Suprapubic skin (tissue), 4 donors: Measurements from ENCODE around the gene KLHL25. TPM values are rescaled to one million over a fixed set of nuclear protein-coding genes. Genes with fewer than 3 reads are reported as not detected.

Source experiments
- DNase-seq, 2 donors: peaks; one replicate each; pipeline ENCODE4 v3.0.0-alpha.2; 2019; ENCODE audit warnings: low spot score in 2 of 2
- H3K27ac ChIP-seq: fragments of 200-600 bp; sonication (generic); one replicate; pipeline ENCODE4 v1.5.1; 2019
- H3K27me3 ChIP-seq: fragments of 200-600 bp; sonication (generic); one replicate; pipeline ENCODE4 v1.5.1; 2019
- H3K36me3 ChIP-seq: fragments of 200-600 bp; sonication (generic); one replicate; pipeline ENCODE4 v1.5.1; 2019
- H3K4me1 ChIP-seq: fragments of 200-600 bp; sonication (generic); one replicate; pipeline ENCODE4 v1.5.1; 2019
- H3K4me3 ChIP-seq: fragments of 200-600 bp; sonication (generic); one replicate; pipeline ENCODE4 v1.5.1; 2019; ENCODE audit warnings: mild to moderate bottlenecking
- H3K9me3 ChIP-seq: fragments of 200-600 bp; sonication (generic); one replicate; pipeline ENCODE4 v1.5.1; 2019
- EP300 ChIP-seq: sonication (generic); formaldehyde crosslinking; IDR thresholded peaks from one replicate; pipeline ENCODE4 v1.6.1; 2017; ENCODE audit warnings: antibody characterized with exemption
- POLR2A ChIP-seq, 2 donors: fragments of 450-650 bp; IDR thresholded peaks; one replicate each; pipeline ENCODE4 v1.6.1; 2017; ENCODE audit warnings: antibody characterized with exemption in 2 of 2, mild to moderate bottlenecking in 2 of 2, moderate library complexity in 2 of 2
- POLR2AphosphoS5 ChIP-seq, 3 donors: sonication (generic); formaldehyde crosslinking; IDR thresholded peaks; one replicate each; pipeline ENCODE4 v1.6.1; 2017; ENCODE audit warnings: antibody characterized with exemption in 3 of 3
- WGBS: methylation state at CpG from one replicate; pipeline ENCODE4 v1.1.5; 2018; 5-methylcytosine and 5-hydroxymethylcytosine counted together
- total RNA-seq, 4 donors: library from RNA; depleted of rRNA; stranded (reverse); fragments of >200 nt; gene quantifications; one replicate each; pipeline ENCODE4 v1.1.0, GENCODE V29; 2016
- TF ChIP-seq, protein P1 (sequence below), 2 donors: fragments of 200-600 bp in 1 of 2; fragments of 450-650 bp in 1 of 2; sonication (generic) in 1 of 2; IDR thresholded peaks; one replicate each; pipeline ENCODE4 v1.5.1; 2016 to 2019; ENCODE audit warnings: antibody characterized with exemption in 2 of 2, mild to moderate bottlenecking in 1 of 2, moderate library complexity in 1 of 2

Gene KLHL25, protein sequence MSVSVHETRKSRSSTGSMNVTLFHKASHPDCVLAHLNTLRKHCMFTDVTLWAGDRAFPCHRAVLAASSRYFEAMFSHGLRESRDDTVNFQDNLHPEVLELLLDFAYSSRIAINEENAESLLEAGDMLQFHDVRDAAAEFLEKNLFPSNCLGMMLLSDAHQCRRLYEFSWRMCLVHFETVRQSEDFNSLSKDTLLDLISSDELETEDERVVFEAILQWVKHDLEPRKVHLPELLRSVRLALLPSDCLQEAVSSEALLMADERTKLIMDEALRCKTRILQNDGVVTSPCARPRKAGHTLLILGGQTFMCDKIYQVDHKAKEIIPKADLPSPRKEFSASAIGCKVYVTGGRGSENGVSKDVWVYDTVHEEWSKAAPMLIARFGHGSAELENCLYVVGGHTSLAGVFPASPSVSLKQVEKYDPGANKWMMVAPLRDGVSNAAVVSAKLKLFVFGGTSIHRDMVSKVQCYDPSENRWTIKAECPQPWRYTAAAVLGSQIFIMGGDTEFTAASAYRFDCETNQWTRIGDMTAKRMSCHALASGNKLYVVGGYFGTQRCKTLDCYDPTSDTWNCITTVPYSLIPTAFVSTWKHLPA
- total RNA-seq, result 10 to 100 TPM; 14.4 to 24.8 (median 18.5) TPM

DNA sequence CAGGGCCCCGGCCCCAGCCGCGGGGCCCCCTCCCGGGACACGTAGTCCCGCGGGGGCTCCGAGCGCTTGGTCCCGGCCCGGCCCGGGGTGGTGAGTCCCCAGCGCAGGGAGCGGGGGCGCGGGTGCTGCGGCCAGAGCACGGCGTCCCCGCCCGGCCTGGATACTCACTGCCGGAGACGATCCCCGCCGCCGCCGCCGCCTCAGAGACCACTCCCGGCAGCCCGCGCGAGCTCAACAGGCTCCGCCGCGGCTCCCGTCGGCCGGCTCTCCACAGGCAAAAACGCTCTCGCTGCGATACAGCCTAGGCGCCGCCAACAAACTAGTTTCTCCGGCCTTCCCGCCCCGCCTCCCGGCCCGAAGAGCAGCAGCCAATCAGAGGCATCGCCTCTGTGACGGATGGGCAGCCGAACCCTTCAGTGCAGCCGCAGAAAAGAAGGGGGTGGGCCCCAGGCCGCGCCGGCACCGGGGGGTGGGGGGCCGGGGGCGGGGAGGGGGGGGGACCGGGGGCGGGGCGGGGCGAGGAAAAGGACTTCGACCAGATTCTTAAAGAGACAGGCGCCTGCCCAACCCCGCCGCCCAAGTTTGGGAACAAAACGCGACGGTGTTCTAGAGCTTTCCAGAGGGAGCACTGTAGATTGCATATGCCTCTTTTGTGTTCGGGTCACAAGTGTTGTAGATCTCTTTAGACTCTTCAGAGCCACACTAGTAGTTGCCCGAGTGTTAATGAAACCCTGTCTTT, at the start of gene KLHL25:
TSS of gene KLHL25 (minus strand) at position 328 of the 739 bp plus-strand sequence. CDS start 25,115 bp downstream, outside the sequence.
- TF ChIP-seq POLR2A (IDR thresholded peaks at IDR 0.05) (peak; percentile 22 to 62), EP300 (no peak), POLR2AphosphoS5 (IDR thresholded peaks at IDR 0.05) (peak in 1 of 3 donors; percentile 11)
- TF ChIP-seq, protein P1, sequence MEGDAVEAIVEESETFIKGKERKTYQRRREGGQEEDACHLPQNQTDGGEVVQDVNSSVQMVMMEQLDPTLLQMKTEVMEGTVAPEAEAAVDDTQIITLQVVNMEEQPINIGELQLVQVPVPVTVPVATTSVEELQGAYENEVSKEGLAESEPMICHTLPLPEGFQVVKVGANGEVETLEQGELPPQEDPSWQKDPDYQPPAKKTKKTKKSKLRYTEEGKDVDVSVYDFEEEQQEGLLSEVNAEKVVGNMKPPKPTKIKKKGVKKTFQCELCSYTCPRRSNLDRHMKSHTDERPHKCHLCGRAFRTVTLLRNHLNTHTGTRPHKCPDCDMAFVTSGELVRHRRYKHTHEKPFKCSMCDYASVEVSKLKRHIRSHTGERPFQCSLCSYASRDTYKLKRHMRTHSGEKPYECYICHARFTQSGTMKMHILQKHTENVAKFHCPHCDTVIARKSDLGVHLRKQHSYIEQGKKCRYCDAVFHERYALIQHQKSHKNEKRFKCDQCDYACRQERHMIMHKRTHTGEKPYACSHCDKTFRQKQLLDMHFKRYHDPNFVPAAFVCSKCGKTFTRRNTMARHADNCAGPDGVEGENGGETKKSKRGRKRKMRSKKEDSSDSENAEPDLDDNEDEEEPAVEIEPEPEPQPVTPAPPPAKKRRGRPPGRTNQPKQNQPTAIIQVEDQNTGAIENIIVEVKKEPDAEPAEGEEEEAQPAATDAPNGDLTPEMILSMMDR (IDR thresholded peaks at IDR 0.05), result no peak
- Histone ChIP-seq H3K27ac (peak within 1 kb of the TSS; percentile 86), H3K36me3 (no peaks in the 10 kb centered on the region), H3K9me3 (no peaks in the 10 kb centered on the region), H3K27me3 (no peaks in the 10 kb centered on the region), H3K4me3 (peak within 1 kb of the TSS; percentile 84), H3K4me1 (peaks cover 32% of the 10 kb centered on the region)
- 0% methylated on average over 3 of the region's 71 CpGs for WGBS
- peak; percentile 96 to 97 for DNase-seq

DNA sequence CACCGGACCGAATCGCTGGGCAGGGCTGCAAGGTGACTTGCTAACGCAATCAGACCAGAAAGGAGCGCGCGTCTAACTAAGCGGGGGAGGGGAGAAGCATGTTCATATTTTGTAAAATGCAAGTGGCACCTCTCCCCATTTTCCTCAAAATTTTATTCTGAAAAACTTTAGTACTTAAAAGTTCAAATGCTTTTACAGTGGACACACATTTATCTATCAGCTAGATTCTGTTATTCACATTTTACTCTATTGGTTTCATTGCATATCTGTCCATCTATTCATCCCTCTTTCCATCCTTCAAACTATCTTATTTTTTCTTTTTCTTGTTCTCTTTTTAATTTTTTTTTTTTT, 46.1 kb upstream of the KLHL25 start:
- WGBS, result 0% methylated on average over 8 of the region's 8 CpGs
- Histone ChIP-seq H3K4me1 (peaks cover 17% of the 10 kb centered on the region), H3K36me3 (no peaks in the 10 kb centered on the region), H3K4me3 (peak overlapping the region; percentile 36), H3K27ac (no peak overlapping the region), H3K27me3 (peaks cover 3% of the 10 kb centered on the region), H3K9me3 (no peaks in the 10 kb centered on the region)
- TF ChIP-seq POLR2AphosphoS5 (IDR thresholded peaks at IDR 0.05), result no peak
- no peak for TF ChIP-seq POLR2A (IDR thresholded peaks at IDR 0.05)
- TF ChIP-seq, protein P1 (IDR thresholded peaks at IDR 0.05), result no peak
- no peak for TF ChIP-seq EP300
- no peak for DNase-seq

DNA sequence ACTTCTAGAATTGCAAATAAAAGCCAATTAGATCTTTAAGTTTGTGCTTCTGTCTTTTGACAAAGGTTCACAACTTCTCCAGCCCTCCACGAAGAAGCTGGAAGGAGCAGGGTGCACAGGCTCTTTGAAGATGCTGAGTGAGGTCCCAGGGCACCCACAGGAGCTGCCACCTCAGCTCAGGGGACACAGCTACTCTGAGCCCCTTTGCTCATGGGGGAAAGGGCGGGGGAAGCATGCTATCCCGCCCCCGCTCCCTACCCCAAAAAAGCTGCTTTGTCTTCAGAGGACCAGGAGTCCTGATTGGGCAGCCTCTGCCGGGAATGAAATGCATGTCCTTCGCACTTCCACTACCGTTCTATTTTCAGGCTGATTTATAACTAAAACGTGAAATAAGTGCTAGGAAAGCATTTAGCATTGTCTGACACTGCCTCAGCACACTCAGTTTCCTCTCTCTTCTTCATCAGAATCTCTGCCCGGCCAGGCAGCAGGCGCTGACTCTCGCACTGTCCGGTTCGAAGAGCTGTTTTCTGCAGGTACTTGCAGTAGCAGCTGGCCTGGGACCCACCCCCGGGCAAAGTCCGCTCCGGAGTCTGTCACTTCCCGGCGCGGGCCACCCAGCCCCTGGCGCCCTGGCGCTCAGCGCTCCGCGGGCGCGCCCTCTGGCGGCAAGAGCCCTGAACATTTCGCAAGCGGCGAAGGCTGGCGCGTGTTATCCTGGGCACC, 45.5 kb upstream of the KLHL25 start:
- TF ChIP-seq EP300 (no peak), POLR2A (IDR thresholded peaks at IDR 0.05) (no peak), POLR2AphosphoS5 (IDR thresholded peaks at IDR 0.05) (no peak)
- TF ChIP-seq, protein P1 (IDR thresholded peaks at IDR 0.05), result peak; percentile 73 to 88
- DNase-seq, result peak; percentile 85 to 89
- Histone ChIP-seq H3K27me3 (peaks cover 3% of the 10 kb centered on the region), H3K27ac (no peak overlapping the region), H3K9me3 (no peaks in the 10 kb centered on the region), H3K4me3 (peak overlapping the region; percentile 36), H3K36me3 (no peaks in the 10 kb centered on the region), H3K4me1 (peaks cover 17% of the 10 kb centered on the region)
- WGBS, result 17% methylated on average over 18 of the region's 32 CpGs

DNA sequence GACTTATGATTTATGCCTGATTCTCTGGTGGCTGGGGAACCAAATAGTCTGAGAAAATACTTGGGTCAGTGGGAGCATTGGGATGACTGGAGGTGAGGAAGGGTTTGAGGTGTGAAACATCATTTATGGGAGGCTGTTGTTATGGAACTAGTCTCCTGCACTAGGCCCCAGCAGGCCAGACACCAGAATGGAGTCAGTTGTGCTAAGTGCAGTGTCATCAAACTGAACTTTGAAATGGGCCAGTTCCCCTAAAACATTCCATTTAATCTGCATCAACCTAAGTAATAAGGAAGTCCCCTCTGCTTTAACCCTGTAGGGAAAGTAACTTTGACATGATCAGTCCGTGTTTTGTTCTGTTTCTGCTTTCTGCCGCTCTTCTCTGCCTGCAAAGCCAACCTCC, 44.9 kb upstream of the KLHL25 start:
- WGBS, result 87% methylated on average over 2 of the region's 2 CpGs
- TF ChIP-seq EP300 (no peak), POLR2AphosphoS5 (IDR thresholded peaks at IDR 0.05) (no peak), POLR2A (IDR thresholded peaks at IDR 0.05) (no peak)
- TF ChIP-seq, protein P1 (IDR thresholded peaks at IDR 0.05), result no peak
- Histone ChIP-seq H3K36me3 (no peaks in the 10 kb centered on the region), H3K27ac (no peak overlapping the region), H3K4me3 (no peak overlapping the region), H3K9me3 (no peaks in the 10 kb centered on the region), H3K4me1 (peaks cover 17% of the 10 kb centered on the region), H3K27me3 (peaks cover 3% of the 10 kb centered on the region)
- DNase-seq, result peak in 1 of 2 donors; percentile 18
